H1 (cell line): ENCODE data around the gene MGST1. TPM values are rescaled to one million over a fixed set of nuclear protein-coding genes. Genes with fewer than 3 reads are reported as not detected.
A peak's percentile ranks its signal among the peaks of the same experiment; 100 is the strongest.

Source experiments
- ASH2L ChIP-seq: fragments of 200-600, 300-600 bp; sonication (generic); IDR thresholded peaks from one replicate; pipeline ENCODE4 v1.7.1; 2017; ENCODE audit warnings: low read length
- CHD1 ChIP-seq: IDR thresholded peaks from 2 replicates; pipeline ENCODE4 v1.6.1; 2012; ENCODE audit warnings: low read depth, low read length, improper control_type of control experiment
- EP300 ChIP-seq, 2 experiments: IDR thresholded peaks; 1 replicate in 1 of 2; 2 replicates in 1 of 2; pipeline ENCODE4 v1.6.1; 2011 to 2012; ENCODE audit warnings: low read depth in 2 of 2, low read length in 2 of 2, mild to moderate bottlenecking in 2 of 2, borderline replicate concordance in 1 of 2, inconsistent platforms in 1 of 2, moderate library complexity in 1 of 2
- POLR2A ChIP-seq, 2 experiments: IDR thresholded peaks; 1 replicate in 1 of 2; 2 replicates in 1 of 2; pipeline ENCODE4 v1.6.1; 2011; ENCODE audit warnings: low read depth in 2 of 2, low read length in 2 of 2, mild to moderate bottlenecking in 2 of 2; ENCODE audit errors: control extremely low read depth in 1 of 2
- POLR2AphosphoS5 ChIP-seq: IDR thresholded peaks from 2 replicates; pipeline ENCODE4 v1.6.1; 2011; ENCODE audit warnings: low read depth, low read length
- RAD21 ChIP-seq, 2 experiments: IDR thresholded peaks in 1 of 2; conservative IDR thresholded peaks in 1 of 2; 2 replicates each; pipeline ENCODE4 v1.6.1; 2011; ENCODE audit warnings: low read depth in 2 of 2, low read length in 2 of 2, improper control_type of control experiment in 1 of 2, inconsistent platforms in 1 of 2, mild to moderate bottlenecking in 1 of 2, moderate library complexity in 1 of 2
- RFX5 ChIP-seq: IDR thresholded peaks from 2 replicates; pipeline ENCODE4 v1.6.1; 2011; ENCODE audit warnings: low read depth, low read length, improper control_type of control experiment, borderline replicate concordance
- SAP30 ChIP-seq: fragments of 300-600 bp; sonication (generic); IDR thresholded peaks from 2 replicates; pipeline ENCODE4 v1.7.1; 2012; ENCODE audit warnings: low read length, moderate library complexity, mild to moderate bottlenecking, inconsistent platforms; ENCODE audit not compliant: insufficient read depth, insufficient replicate concordance
- SIX5 ChIP-seq: IDR thresholded peaks from 2 replicates; pipeline ENCODE4 v1.6.1; 2011; ENCODE audit warnings: mild to moderate bottlenecking, low read depth, low read length
- TAF1 ChIP-seq: IDR thresholded peaks from 2 replicates; pipeline ENCODE4 v1.6.1; 2011; ENCODE audit warnings: mild to moderate bottlenecking, low read depth, low read length
- TAF7 ChIP-seq: optimal IDR thresholded peaks from 2 replicates; pipeline ENCODE3; 2011; ENCODE audit warnings: low read depth, mild to moderate bottlenecking, inconsistent platforms, low read length, moderate library complexity, borderline replicate concordance
- YY1 ChIP-seq: IDR thresholded peaks from 2 replicates; pipeline ENCODE4 v1.6.1; 2011; ENCODE audit warnings: low read depth, mild to moderate bottlenecking, low read length
- polyA plus RNA-seq, 7 experiments: library from polyadenylated mRNA; depleted of rRNA in 3 of 7; stranded (reverse) in 5 of 7; unstranded in 2 of 7; fragments of >200 nt in 5 of 7; fragments of 200-250 nt in 2 of 7; gene quantifications; 1 replicate in 5 of 7; 2 replicates in 1 of 7; 4 replicates in 1 of 7; pipeline versions ENCODE4 v1.2.1 to v1.2.3, GENCODE V29; 2011 to 2013; ENCODE audit warnings: missing spikeins in 2 of 7, mixed read lengths in 2 of 7
- total RNA-seq: library from RNA; stranded (reverse); fragmentation: NEBNext Ultra II Directional; extraction: Animal tissue kit (Norgen Biotek cat#: 25700); gene quantifications from 2 replicates; pipeline ENCODE4 v1.2.1, GENCODE V29; 2021

Gene MGST1
- total and polyA plus RNA-seq, 2 of the 8 experiments (the other 6 are each of a cell fraction or from before 2014, with no cell fraction given): 442 to 478 TPM

- TF ChIP-seq EP300 (IDR thresholded peaks at IDR 0.05; ENCODE audit: borderline replicate concordance in 1 of 2, low read depth in 2 of 2, low read length in 2 of 2) (peak in 1 of 2 experiments; percentile 18; a peak in 1 of 3 replicates), TAF1 (peak; percentile 90), POLR2A (IDR thresholded peaks at IDR 0.05; ENCODE audit: control extremely low read depth in 1 of 2, low read depth in 2 of 2, low read length in 2 of 2) (peak; percentile 89 to 90), ASH2L (peak; percentile 67), SIX5 (0 out of 2 replicates have a peak, but pooled peaks have one; percentile 3), RFX5 (no peak), POLR2AphosphoS5 (peak; percentile 97), CHD1 (0 out of 2 replicates have a peak, but pooled peaks have one; percentile 40), YY1 (0 out of 2 replicates have a peak, but pooled peaks have one; percentile 16), TAF7 (peak; percentile 74), SAP30 (no peak), RAD21 (IDR thresholded peaks at IDR 0.05 in 1 of 2, conservative IDR thresholded peaks at IDR 0.05 in 1 of 2; ENCODE audit: low read depth in 2 of 2, low read length in 2 of 2) (no peak)
Measured at GRCh38 chr12:16347391-16348298, at the start of gene MGST1 (continued).
